ENCODE results near the gene GALK1. TPM values are rescaled to one million over a fixed set of nuclear protein-coding genes. Genes with fewer than 3 reads are reported as not detected.
"Not testable (repeated sequence)": the region's sequence is repeated elsewhere in the genome, so short reads cannot be mapped to it uniquely, and the experiment has no call there.

Gene GALK1
- polyA plus RNA-seq, 10 donors, result 15.0 to 40.9 (median 25.4) TPM

DNA sequence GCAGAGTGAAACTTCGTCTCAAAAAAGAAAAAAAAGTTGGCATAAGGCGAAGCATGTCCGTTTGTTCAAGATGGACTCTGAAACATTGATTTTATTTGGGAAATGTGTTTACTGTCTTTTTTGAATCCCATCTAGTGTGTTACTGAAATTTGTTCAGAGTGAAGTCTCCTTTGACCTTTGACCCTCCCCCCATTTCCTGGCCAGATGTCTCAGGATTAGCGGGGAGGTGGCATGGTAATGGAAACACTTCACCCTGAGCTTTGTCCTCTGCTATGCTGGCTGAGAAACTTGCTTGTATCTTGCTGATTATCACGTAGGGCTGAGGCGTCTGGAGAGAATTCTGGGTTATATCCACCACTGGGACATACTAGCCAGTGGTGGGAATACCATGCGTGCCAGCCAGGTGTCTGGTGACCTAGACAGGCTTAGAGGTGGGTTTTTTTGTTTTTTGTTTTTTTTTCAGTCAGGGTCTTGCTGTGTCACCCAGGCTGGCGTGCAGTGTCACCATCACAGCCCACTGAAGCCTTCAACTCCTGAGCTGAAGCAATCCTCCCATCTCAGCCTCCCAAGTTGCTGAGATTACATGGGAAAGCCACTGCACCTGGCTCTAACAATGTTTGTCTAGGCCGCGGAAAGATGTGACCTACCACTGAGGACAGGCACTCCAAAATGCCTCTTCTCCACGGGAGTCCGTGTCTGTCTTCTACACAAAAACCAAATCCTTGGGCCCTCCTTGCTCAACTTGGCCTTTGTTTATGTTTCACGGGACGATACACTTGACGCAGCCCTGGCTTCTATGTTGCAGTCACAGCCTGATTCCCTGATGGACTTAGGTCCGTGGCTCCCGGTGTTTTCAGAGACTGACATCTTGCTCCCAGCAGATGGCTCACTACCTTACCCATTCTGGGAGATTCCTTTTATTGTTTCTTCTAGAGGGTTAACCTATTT lies 6.6 kb upstream of the GALK1 start:
- DNase-seq, result no peak

DNA sequence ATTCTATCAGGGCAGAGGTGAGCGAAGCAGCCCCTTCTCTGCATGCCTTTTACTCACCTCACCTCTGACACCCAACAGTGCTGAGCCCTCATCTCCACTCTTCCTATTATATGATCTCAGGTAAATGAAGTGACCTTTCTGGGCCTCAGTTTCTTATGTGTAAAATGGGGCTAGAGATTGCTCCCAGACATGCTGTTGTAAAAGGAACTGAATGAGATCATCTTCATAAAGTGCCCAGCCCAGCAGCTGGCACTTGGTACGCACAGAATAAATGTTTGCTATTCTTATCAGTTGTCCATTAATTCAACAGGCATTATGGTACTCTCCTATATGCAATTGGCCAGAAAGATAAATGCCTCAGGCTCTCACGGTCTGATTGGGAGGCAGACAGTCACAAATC lies 4.5 kb upstream of the GALK1 start:
- no peak for DNase-seq

DNA sequence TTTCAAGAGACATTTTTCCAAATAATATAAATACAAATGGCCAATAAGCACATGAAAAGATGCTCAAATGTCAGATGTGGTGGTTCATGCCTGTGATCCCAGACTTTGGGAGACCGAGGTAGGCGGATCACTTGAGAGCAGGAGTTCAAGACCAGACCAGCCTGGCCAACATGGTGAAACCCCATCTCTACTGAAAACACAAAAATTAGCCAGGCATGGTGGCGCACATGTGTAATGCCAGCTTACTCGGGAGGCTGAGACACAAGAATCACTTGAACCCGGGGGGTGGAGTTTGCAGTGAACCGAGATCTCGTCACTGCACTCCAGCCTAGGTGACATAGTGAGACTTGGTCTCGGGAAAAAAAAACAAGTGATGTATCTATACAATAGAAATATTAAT lies 2.9 kb upstream of the GALK1 start:
- no peak for DNase-seq

- peak in 1 of 3 donors; percentile 41 for DNase-seq
Measured at GRCh38 chr17:75765981-75766380, 989 bp upstream of the GALK1 start.

- DNase-seq, result no peak
Measured at GRCh38 chr17:75764417-75764710, 628 bp downstream of the GALK1 start.

- no peak for DNase-seq
Measured at GRCh38 chr17:75763613-75764416, 1.2 kb downstream of the GALK1 start.

DNA sequence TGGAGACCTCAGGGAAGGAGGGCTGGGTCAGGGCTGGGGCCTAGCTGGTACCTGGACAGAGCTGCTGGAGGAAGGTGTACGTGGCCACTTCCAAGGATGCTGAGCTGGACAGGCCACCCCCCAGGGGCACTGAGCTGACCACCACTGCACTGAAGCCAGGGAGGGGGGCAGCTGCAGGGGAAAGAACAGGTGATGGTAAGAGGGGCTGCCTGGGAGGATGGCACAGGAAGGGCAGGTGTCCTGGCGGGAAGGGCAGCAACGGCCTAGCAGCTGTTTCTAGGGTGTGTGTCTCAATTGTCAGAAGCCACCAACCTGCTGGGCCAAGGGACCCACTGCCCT lies 1.8 kb downstream of the GALK1 start:
- DNase-seq, result no peak

GRCh38 chr17:75762513-75763268 lies 2.3 kb downstream of the GALK1 start:
- no peak for DNase-seq

- DNase-seq, result not testable (repeated sequence)
Measured at GRCh38 chr17:75759978-75760640, 4.9 kb downstream of the GALK1 start.

DNA sequence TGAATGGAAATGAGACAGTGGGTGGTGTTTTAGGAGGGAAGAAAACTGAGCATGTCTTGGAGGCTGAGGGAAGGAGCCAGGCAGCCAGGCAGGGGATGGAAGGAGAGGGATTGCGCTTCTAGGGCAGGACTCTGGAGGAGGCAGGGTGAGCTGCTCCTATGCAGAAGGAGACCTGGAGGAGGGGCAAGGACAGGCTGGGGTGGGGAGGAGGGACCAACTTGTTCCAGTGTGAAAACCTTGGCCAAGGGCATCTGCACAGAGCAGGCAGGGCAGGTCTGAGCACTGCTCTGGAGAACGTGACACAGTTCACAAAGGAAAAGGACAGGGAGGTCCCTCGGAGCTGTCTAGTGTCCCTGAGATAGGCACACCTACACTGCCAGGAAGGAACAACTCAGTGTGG lies 5.5 kb downstream of the GALK1 start:
- no peak for DNase-seq

GRCh38 chr17:75758131-75758905 lies 6.7 kb downstream of the GALK1 start:
- no peak for DNase-seq

DNA sequence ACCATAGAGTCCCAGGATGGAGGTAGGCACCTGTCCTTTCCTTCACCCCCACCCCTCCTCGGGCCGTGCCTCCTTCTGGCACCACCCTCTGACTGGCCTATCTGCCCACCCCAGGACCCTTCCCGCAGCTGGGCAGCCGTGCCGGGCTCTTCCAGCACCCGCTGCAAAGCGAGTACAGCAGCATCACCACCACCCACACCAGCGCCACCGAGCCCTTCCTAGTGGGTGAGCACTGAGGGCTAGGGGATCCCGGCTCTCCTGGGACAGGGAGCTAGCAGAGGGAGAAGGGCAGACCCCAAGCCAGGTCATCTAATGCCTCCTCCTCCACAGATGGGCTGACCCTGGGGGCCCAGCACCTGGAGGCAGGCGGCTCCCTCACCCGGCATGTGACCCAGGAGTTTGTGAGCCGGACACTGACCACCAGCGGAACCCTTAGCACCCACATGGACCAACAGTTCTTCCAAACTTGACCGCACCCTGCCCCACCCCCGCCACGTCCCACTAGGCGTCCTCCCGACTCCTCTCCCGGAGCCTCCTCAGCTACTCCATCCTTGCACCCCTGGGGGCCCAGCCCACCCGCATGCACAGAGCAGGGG lies 7.8 kb downstream of the GALK1 start:
- DNase-seq, result no peak

- DNase-seq, result no peak
Measured at GRCh38 chr17:75756451-75757085, 8.4 kb downstream of the GALK1 start.

DNA sequence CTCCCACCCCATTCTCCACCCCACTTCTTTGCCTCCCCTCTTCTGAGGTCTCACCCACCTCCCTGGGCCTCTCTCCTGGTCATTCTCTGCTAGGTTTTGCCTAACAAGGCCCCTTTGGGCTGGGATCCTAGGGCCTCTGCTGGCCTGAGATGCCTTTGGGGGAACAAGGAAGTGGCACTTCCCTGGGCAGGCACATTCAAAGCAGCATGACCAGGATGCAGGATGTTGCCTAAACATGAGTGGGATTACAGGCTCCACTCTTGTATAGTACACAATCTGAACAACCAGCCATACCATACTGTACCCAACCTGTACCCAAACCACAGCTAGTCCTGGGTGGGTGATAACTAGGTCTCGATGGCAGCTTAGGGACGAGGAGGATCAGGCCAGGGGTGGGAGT lies 9.0 kb downstream of the GALK1 start:
- no peak for DNase-seq

- DNase-seq, result peak in 1 of 3 donors; percentile 44
Measured at GRCh38 chr17:75755205-75755901, 9.6 kb downstream of the GALK1 start.

DNA sequence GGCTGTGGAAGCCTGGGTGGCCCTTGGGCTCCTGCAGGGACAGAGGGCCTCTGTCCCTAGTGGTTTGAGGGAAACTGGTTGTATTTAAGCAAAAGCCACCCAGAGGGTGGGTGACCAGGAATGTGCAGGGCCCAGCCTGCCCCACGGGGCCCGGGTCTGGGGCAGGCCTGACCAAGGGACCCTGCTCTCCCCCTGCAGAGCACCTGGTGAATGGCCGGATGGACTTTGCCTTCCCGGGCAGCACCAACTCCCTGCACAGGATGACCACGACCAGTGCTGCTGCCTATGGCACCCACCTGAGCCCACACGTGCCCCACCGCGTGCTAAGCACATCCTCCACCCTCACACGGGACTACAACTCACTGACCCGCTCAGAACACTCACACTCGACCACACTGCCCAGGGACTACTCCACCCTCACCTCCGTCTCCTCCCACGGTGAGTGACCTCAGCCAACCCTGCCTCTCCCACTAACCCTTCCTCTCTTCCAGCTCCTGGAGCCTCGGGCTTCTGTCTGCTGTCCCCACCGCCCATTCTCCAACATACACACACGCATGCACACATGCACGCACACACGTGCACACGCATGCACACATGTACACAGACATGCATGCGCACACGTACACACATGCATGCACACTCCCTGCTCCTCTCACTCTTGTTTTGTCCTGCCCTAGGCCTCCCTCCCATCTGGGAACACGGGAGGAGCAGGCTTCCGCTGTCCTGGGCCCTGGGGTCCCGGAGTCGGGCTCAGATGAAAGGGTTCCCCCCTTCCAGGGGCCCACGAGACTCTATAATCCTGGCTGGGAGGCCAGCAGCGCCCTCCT lies 10.4 kb downstream of the GALK1 start:
- DNase-seq, result peak in 1 of 3 donors; percentile 45

DNA sequence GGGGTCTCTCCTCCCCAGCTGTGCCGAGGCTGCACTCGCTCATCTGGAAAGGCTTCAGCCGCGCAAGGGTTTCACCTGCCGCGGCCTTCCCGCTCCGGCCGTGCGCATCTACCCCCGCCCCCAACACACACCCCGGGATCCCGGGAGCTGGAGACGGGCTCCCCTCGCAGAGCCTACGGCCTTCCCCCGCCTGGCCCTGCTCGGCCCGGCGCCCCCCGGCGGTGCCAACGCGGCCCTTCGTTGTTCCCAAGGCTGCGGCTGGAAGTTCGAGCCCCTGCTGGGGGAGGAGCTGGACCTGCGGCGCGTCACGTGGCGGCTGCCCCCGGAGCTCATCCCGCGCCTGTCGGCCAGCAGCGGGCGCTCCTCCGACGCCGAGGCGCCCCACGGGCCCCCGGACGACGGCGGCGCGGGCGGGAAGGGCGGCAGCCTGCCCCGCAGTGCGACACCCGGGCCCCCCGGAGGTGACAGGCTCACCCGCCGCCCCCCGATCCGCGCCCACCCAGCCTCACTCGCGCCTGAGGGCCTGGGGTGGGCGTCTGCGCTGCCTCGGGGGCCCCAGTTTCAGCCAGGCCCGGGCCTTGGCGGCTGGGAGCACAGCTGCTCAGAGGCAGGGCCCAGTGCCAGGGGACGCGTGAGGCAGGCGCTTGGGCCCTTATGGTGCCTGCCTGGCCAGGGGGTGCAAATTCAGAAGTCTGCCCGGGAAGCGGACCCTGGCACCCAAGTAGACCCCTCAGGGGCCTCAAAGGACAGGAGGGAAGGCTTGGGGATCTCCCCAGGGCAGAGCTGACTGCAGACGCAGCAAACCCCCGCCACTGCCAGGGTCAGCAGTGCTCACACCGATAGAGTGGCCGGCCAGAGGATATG lies 11.2 kb downstream of the GALK1 start:
- peak; percentile 62 to 91 (median 80) for DNase-seq

All from muscle of back (tissue), 11 donors.